H1 (cell line): ENCODE results near the gene MYOM1. TPM values are rescaled to one million over a fixed set of nuclear protein-coding genes. Genes with fewer than 3 reads are reported as not detected.

Experiments
- CTCF ChIA-PET: fragments of 300-600 bp; sonication (Branson Sonifier 250); formaldehyde crosslinking; loops from one replicate; lab custom pipeline; 2021; ENCODE audit not compliant: partially characterized antibody; lab: Charles Lee
- POLR2A ChIA-PET: fragments of 300-600 bp; sonication (Branson Sonifier 250); formaldehyde crosslinking; loops from one replicate; lab custom pipeline; 2021; ENCODE audit warnings: inconsistent platforms; ENCODE audit not compliant: partially characterized antibody; lab: Charles Lee
- DNase-seq, 2 experiments: peaks; one replicate each; pipeline versions ENCODE4 v3.0.0 to v3.0.0-alpha.2; 2010 to 2022; ENCODE audit warnings: low spot score in 2 of 2, low read depth in 1 of 2, mixed read lengths in 1 of 2
- FAIRE-seq: peaks from 2 replicates; lab custom pipeline; 2011; peaks lifted over from hg19 to GRCh38; lab: Jason Lieb, UNC
- H2AFZ ChIP-seq: 2 replicates; pipeline ENCODE4 v1.8.1; 2012; ENCODE audit warnings: low read length, inconsistent platforms
- H2AK5ac ChIP-seq: 2 replicates; pipeline ENCODE4 v1.6.1; 2013; ENCODE audit warnings: low read depth, low read length
- H2BK120ac ChIP-seq: replicated peaks from 2 replicates; pipeline ENCODE3; 2013; ENCODE audit warnings: low read depth, low read length, inconsistent platforms
- H2BK12ac ChIP-seq: 2 replicates; pipeline ENCODE4 v1.6.1; 2013; ENCODE audit warnings: low read depth, low read length
- H2BK15ac ChIP-seq: 2 replicates; pipeline ENCODE4 v1.6.1; 2013; ENCODE audit warnings: low read length
- H2BK20ac ChIP-seq: 2 replicates; pipeline ENCODE4 v1.6.1; 2013; ENCODE audit warnings: low read length
- H2BK5ac ChIP-seq: 2 replicates; pipeline ENCODE4 v1.6.1; 2013; ENCODE audit warnings: low read depth, low read length
- H3K14ac ChIP-seq: 2 replicates; pipeline ENCODE4 v1.6.1; 2013; ENCODE audit warnings: inconsistent platforms; ENCODE audit not compliant: insufficient read length
- H3K18ac ChIP-seq: 2 replicates; pipeline ENCODE4 v1.6.1; 2013; ENCODE audit warnings: low read length; ENCODE audit errors: extremely low read depth
- H3K23ac ChIP-seq: 2 replicates; pipeline ENCODE4 v1.6.1; 2013; ENCODE audit warnings: inconsistent platforms; ENCODE audit not compliant: insufficient read length
- H3K23me2 ChIP-seq: 2 replicates; pipeline ENCODE4 v1.6.1; 2013; ENCODE audit warnings: low read depth, low read length
- H3K27ac ChIP-seq: 2 replicates; pipeline ENCODE4 v1.6.1; 2011; ENCODE audit warnings: low read depth, low read length, inconsistent platforms
- H3K27me3 ChIP-seq, 4 experiments: replicated peaks in 1 of 4; 1 replicate in 1 of 4; 2 replicates in 3 of 4; pipeline versions ENCODE4 v1.6.1 to v1.8.1; 2011 to 2013; ENCODE audit warnings: low read length in 3 of 4, mild to moderate bottlenecking in 3 of 4, inconsistent platforms in 2 of 4, mixed read lengths in 2 of 4, moderate library complexity in 1 of 4; ENCODE audit not compliant: control insufficient read depth in 3 of 4, insufficient read depth in 3 of 4; ENCODE audit errors: extremely low read depth in 1 of 4
- H3K36me3 ChIP-seq, 4 experiments: 2 replicates each; pipeline versions ENCODE4 v1.6.1 to v1.8.1; 2011 to 2013; ENCODE audit warnings: mild to moderate bottlenecking in 4 of 4, low read length in 3 of 4, moderate library complexity in 2 of 4, control low read depth in 1 of 4, inconsistent platforms in 1 of 4; ENCODE audit not compliant: insufficient read depth in 4 of 4, control insufficient read depth in 2 of 4
- H3K4ac ChIP-seq: replicated peaks from 2 replicates; pipeline ENCODE3; 2013; ENCODE audit warnings: low read length, low read depth, mixed read lengths, inconsistent platforms; ENCODE audit not compliant: insufficient read length
- H3K4me1 ChIP-seq, 4 experiments: replicated peaks in 1 of 4; 1 replicate in 1 of 4; 2 replicates in 3 of 4; pipeline versions ENCODE4 v1.6.1 to v1.8.1; 2011 to 2013; ENCODE audit warnings: low read length in 3 of 4, inconsistent platforms in 2 of 4, mixed read lengths in 1 of 4; ENCODE audit not compliant: insufficient read depth in 4 of 4, control insufficient read depth in 3 of 4
- H3K4me2 ChIP-seq, 2 experiments: 2 replicates each; pipeline versions ENCODE4 v1.6.1 to v1.8.1; 2011 to 2013; ENCODE audit warnings: low read depth in 2 of 2, low read length in 2 of 2, control low read depth in 1 of 2, inconsistent platforms in 1 of 2, mild to moderate bottlenecking in 1 of 2; ENCODE audit not compliant: insufficient read depth in 1 of 2
- H3K4me3 ChIP-seq, 4 experiments: fragments of 200-600, 300-600 bp in 1 of 4; sonication (generic), shearing (Covaris generic), sonication (Bioruptor Twin) in 1 of 4; 2 replicates each; pipeline versions ENCODE4 v1.5.1 to v1.8.1; 2011 to 2016; ENCODE audit warnings: low read length in 4 of 4, low read depth in 3 of 4, control low read depth in 2 of 4, inconsistent platforms in 2 of 4, mild to moderate bottlenecking in 2 of 4, mixed read lengths in 1 of 4, moderate library complexity in 1 of 4; ENCODE audit not compliant: insufficient read depth in 2 of 4; ENCODE audit errors: extremely low read depth in 1 of 4
- H3K56ac ChIP-seq: replicated peaks from 2 replicates; pipeline ENCODE3; 2013; ENCODE audit warnings: low read depth, mild to moderate bottlenecking, mixed read lengths, low read length, inconsistent platforms; ENCODE audit not compliant: insufficient read length
- H3K79me1 ChIP-seq: 2 replicates; pipeline ENCODE4 v1.6.1; 2013; ENCODE audit warnings: low read depth, low read length, control low read depth
- H3K79me2 ChIP-seq, 2 experiments: 2 replicates each; pipeline versions ENCODE4 v1.6.1 to v1.8.1; 2012 to 2013; ENCODE audit warnings: low read length in 2 of 2, mild to moderate bottlenecking in 2 of 2, inconsistent platforms in 1 of 2; ENCODE audit not compliant: insufficient read depth in 2 of 2, control insufficient read depth in 1 of 2
- H3K9ac ChIP-seq, 4 experiments: replicated peaks in 1 of 4; 1 replicate in 1 of 4; 2 replicates in 3 of 4; pipeline versions ENCODE4 v1.6.1 to v1.8.1; 2011 to 2013; ENCODE audit warnings: low read depth in 3 of 4, low read length in 3 of 4, control low read depth in 2 of 4, mild to moderate bottlenecking in 2 of 4, moderate library complexity in 2 of 4, inconsistent platforms in 1 of 4; ENCODE audit errors: extremely low read depth in 1 of 4
- H3K9me3 ChIP-seq, 2 experiments: 2 replicates each; pipeline versions ENCODE4 v1.6.1 to v1.8.1; 2012 to 2013; ENCODE audit warnings: mild to moderate bottlenecking in 2 of 2, moderate library complexity in 2 of 2, control low read depth in 1 of 2, inconsistent platforms in 1 of 2, low read depth in 1 of 2, low read length in 1 of 2, mixed read lengths in 1 of 2; ENCODE audit not compliant: insufficient read depth in 2 of 2
- H4K20me1 ChIP-seq, 2 experiments: replicated peaks in 1 of 2; 2 replicates each; pipeline versions ENCODE3 to v1.8.1; 2011 to 2013; ENCODE audit warnings: inconsistent platforms in 2 of 2, low read length in 2 of 2, mild to moderate bottlenecking in 1 of 2; ENCODE audit not compliant: insufficient read depth in 2 of 2, control insufficient read depth in 1 of 2
- H4K5ac ChIP-seq: 2 replicates; pipeline ENCODE4 v1.6.1; 2013; ENCODE audit warnings: low read length, low read depth, mixed read lengths, inconsistent platforms; ENCODE audit not compliant: insufficient read length
- H4K8ac ChIP-seq: 2 replicates; pipeline ENCODE4 v1.8.0; 2013; ENCODE audit warnings: mild to moderate bottlenecking, moderate library complexity, low read length, inconsistent platforms; ENCODE audit not compliant: insufficient read depth; ENCODE audit errors: extremely low read depth
- H4K91ac ChIP-seq: replicated peaks from 2 replicates; pipeline ENCODE3; 2013; ENCODE audit warnings: low read length, mixed read lengths, inconsistent platforms; ENCODE audit not compliant: insufficient read length
- CTBP2 ChIP-seq: IDR thresholded peaks from 2 replicates; pipeline ENCODE4 v1.7.0; 2011; ENCODE audit warnings: borderline replicate concordance, mild to moderate bottlenecking, moderate library complexity, mixed read lengths, low read length; ENCODE audit not compliant: insufficient read depth, insufficient read length
- EGR1 ChIP-seq: IDR thresholded peaks from 2 replicates; pipeline ENCODE4 v1.6.1; 2011; ENCODE audit warnings: low read depth, low read length, borderline replicate concordance
- KDM5A ChIP-seq: fragments of 200-600 bp; IDR thresholded peaks from 2 replicates; pipeline ENCODE4 v1.7.1; 2012; ENCODE audit warnings: mild to moderate bottlenecking, low read length, inconsistent platforms, mixed read lengths
- MAFK ChIP-seq: IDR thresholded peaks from 2 replicates; pipeline ENCODE4 v1.6.1; 2012; ENCODE audit warnings: low read depth, mild to moderate bottlenecking, improper control_type of control experiment, low read length
- NANOG ChIP-seq: IDR thresholded peaks from 2 replicates; pipeline ENCODE4 v1.6.1; 2011; ENCODE audit warnings: low read length, low read depth, mild to moderate bottlenecking, inconsistent platforms; ENCODE audit not compliant: insufficient read depth, poor library complexity, severe bottlenecking
- POLR2A ChIP-seq, 2 experiments: IDR thresholded peaks; 1 replicate in 1 of 2; 2 replicates in 1 of 2; pipeline ENCODE4 v1.6.1; 2011; ENCODE audit warnings: low read depth in 2 of 2, low read length in 2 of 2, mild to moderate bottlenecking in 2 of 2; ENCODE audit errors: control extremely low read depth in 1 of 2
- WGBS, 2 experiments: shearing (Covaris generic) in 1 of 2; methylation state at CpG; one replicate each; pipeline versions ENCODE4 v1.1.6 to v1.1.7; 2013 to 2015; ENCODE audit warnings: low lambda C conversion rate in 2 of 2, mixed read lengths in 2 of 2, inconsistent platforms in 1 of 2, low coverage in 1 of 2, missing lambda C conversion rate in 1 of 2; ENCODE audit not compliant: insufficient replicate concordance in 2 of 2, insufficient coverage in 1 of 2, insufficient read length in 1 of 2; ENCODE audit errors: extremely low coverage in 1 of 2, missing lambda C conversion rate in 1 of 2; 5-methylcytosine and 5-hydroxymethylcytosine counted together
- polyA plus RNA-seq, 7 experiments: library from polyadenylated mRNA; depleted of rRNA in 3 of 7; stranded (reverse) in 5 of 7; unstranded in 2 of 7; fragments of >200 nt in 5 of 7; fragments of 200-250 nt in 2 of 7; gene quantifications; 1 replicate in 5 of 7; 2 replicates in 1 of 7; 4 replicates in 1 of 7; pipeline versions ENCODE4 v1.2.1 to v1.2.3, GENCODE V29; 2011 to 2013; ENCODE audit warnings: missing spikeins in 2 of 7, mixed read lengths in 2 of 7
- total RNA-seq: library from RNA; stranded (reverse); fragmentation: NEBNext Ultra II Directional; extraction: Animal tissue kit (Norgen Biotek cat#: 25700); gene quantifications from 2 replicates; pipeline ENCODE4 v1.2.1, GENCODE V29; 2021
- TF ChIP-seq, protein P1 (sequence below): IDR thresholded peaks from 2 replicates; pipeline ENCODE4 v1.6.1; 2012; ENCODE audit warnings: inconsistent platforms
- TF ChIP-seq, protein P2 (sequence below): IDR thresholded peaks from 2 replicates; pipeline ENCODE4 v1.6.1; 2011; ENCODE audit warnings: low read length, improper control_type of control experiment

The MYOM1 gene
- total and polyA plus RNA-seq, 2 of the 8 experiments (the other 6 are each of a cell fraction or from before 2014, with no cell fraction given): 0.06 to 0.32 TPM

- Histone ChIP-seq H2BK15ac (no peak overlapping the region), H3K27ac (no peak overlapping the region), H2BK120ac (no peak overlapping the region), H3K4me3 (no peak overlapping the region), H3K23ac (no peak overlapping the region), H3K79me1 (no peaks in the 10 kb centered on the region), H3K9me3 (no peaks in the 10 kb centered on the region), H3K27me3 (no peaks in the 10 kb centered on the region), H2AFZ (peak overlapping the region; percentile 66), H4K8ac (no peak overlapping the region), H4K20me1 (no peaks in the 10 kb centered on the region), H2BK12ac (no peak overlapping the region), H2BK5ac (no peak overlapping the region), H4K5ac (no peak overlapping the region), H3K23me2 (no peaks in the 10 kb centered on the region), H3K4me2 (no peak overlapping the region), H3K18ac (no peak overlapping the region), H3K4ac (no peak overlapping the region), H3K4me1 (no peaks in the 10 kb centered on the region), H2BK20ac (no peak overlapping the region), H3K9ac (no peak overlapping the region), H3K14ac (no peak overlapping the region), H3K56ac (no peak overlapping the region), H2AK5ac (no peak overlapping the region), H3K79me2 (no peaks in the 10 kb centered on the region), H3K36me3 (no peaks in the 10 kb centered on the region), H4K91ac (no peak overlapping the region)
- ChIA-PET POLR2A (interaction anchor here (0.7 to 2.0 kb wide), 2 partner anchors 12 to 119 kb away, joined by 3 to 6 read pairs; partner anchors contain the start of gene MYL12A), CTCF (interaction anchor here (0.7 to 4.8 kb wide), 47 partner anchors 10 to 363 kb away, joined by 3 to 18 read pairs (median 5); no protein-coding TSS in a partner anchor)
- DNase-seq (peak; percentile 72 to 89), FAIRE-seq (peak; percentile 92)
- 32% methylated on average over 16 of the region's 16 CpGs; no CpG with 5 or more reads in 1 of the 2 experiments for WGBS, 2 experiments
- TF ChIP-seq, protein P1, sequence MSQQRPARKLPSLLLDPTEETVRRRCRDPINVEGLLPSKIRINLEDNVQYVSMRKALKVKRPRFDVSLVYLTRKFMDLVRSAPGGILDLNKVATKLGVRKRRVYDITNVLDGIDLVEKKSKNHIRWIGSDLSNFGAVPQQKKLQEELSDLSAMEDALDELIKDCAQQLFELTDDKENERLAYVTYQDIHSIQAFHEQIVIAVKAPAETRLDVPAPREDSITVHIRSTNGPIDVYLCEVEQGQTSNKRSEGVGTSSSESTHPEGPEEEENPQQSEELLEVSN: no peak
- TF ChIP-seq, protein P2, sequence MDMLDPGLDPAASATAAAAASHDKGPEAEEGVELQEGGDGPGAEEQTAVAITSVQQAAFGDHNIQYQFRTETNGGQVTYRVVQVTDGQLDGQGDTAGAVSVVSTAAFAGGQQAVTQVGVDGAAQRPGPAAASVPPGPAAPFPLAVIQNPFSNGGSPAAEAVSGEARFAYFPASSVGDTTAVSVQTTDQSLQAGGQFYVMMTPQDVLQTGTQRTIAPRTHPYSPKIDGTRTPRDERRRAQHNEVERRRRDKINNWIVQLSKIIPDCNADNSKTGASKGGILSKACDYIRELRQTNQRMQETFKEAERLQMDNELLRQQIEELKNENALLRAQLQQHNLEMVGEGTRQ: no peak
- no peak for TF ChIP-seq MAFK
- TF ChIP-seq KDM5A: no peak
- no peak for TF ChIP-seq POLR2A (IDR thresholded peaks at IDR 0.05; ENCODE audit: control extremely low read depth in 1 of 2, low read depth in 2 of 2, low read length in 2 of 2)
- TF ChIP-seq EGR1: no peak
- TF ChIP-seq NANOG: peak; percentile 54
- no peak for TF ChIP-seq CTBP2
Observed at GRCh38 chr18:3129053-3129864, 90.5 kb downstream of the MYOM1 start.
